GM21825 (cell line): ENCODE data around the gene HASPIN.
"Not testable (repeated sequence)": the region's sequence is repeated elsewhere in the genome, so short reads cannot be mapped to it uniquely, and the experiment has no call there.

Source experiments
- ATAC-seq: cut with Tn5 transposase; IDR thresholded peaks from one replicate; pipeline ENCODE4 v1.9.1; 2021; ENCODE audit warnings: mild to moderate bottlenecking, moderate library complexity; ENCODE audit not compliant: unreplicated experiment

Gene HASPIN

DNA sequence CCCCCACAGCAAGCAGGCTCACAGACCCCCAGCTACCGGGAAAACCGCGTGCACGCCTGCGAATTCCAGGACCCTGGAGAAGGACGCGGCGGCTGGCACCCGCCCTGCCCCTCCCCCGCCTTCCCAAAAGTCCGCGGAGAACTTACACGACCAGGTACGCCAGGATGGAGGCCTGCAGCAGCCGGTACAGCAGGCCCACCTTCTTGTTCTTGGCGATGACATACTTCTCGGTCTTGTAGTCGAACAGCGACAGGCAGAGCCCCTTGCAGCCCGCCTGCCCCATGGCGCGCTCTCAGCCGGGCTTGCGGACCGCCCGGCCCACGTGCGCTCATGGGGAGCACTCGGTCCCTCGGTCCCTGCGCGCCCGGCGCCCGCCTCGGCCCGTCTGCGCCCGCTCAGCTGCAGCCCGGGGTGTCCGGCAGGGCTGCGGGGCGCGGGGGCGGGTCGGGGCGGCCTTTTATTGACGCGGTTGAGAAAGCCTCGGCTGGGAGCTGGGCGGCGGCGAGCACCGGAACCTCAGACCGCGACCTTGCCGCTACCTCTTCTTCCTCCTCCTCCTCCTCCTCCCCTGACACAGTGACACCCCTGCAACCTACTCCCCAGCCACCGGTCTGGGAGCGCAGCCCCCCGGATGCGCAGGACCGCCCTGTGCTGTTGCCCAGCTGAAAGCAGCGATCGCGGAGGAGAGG, 27.8 kb upstream of the HASPIN start, which contains the start of gene P2RX5:
TSS of gene P2RX5 (minus strand) at position 433 of the 689 bp plus-strand sequence. CDS start at position 283, 150 bp downstream.
- ATAC-seq, result no peak

DNA sequence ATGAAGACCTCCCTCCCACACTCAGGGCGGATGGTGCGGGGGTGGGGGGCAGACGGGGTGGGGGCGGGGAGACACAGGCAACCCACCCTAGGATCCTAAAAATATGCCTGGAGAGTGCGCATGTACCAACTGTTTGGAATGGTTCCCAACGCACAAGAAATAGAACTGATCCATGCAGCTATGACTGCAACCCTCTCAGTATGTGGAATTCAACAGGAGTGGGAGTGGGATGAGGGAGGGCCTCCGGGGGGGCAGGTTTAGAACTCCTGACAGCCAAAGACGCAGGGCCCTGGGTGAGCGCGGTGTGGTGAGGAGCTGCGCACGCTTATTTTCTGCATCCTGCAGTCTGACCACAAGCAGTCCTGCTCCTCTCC, 26.6 kb upstream of the HASPIN start:
- ATAC-seq, result no peak

DNA sequence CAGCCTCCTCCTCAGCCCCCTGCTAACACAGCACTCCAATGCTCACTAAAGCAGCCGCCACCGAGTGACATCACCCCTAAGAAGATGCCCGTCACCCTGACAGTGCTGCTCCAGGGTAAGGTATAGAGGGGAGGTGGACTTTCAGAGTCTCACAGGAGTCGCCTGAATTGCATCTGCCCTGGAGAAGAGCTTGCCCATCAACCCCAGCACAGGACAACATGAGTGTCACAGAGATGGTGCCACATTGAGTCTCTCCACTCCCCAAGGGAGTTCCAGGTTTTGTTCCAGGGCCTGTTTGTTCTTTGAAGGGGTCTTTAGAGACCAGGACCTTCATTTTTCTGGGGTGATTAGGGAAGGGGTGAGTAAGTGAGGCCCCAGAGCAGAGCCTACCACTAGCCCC, 25.6 kb upstream of the HASPIN start:
- ATAC-seq, result no peak

DNA sequence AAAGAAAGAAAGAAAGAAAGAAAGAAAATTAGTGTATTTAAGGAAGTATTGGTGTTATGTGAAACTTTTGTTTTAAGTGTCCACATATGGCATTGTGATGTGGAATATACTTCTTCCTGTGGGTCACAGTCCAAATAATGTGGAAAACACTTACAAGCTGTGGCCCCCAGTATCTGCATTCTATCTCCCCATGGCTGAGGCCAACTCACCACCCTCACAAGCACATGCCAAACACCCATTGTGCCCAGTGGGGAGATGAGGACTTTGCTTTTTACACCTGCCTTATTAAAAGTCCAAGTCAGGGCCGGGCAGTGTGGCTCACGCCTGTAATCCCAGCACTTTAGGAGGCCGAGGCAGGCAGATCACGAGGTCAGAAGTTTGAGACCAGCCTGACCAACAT, 23.8 kb upstream of the HASPIN start:
- no peak for ATAC-seq

- ATAC-seq, result not testable (repeated sequence)
Observed at GRCh38 chr17:3702041-3702539, 21.6 kb upstream of the HASPIN start.

- no peak for ATAC-seq
Observed at GRCh38 chr17:3704931-3705717, 18.6 kb upstream of the HASPIN start.

DNA sequence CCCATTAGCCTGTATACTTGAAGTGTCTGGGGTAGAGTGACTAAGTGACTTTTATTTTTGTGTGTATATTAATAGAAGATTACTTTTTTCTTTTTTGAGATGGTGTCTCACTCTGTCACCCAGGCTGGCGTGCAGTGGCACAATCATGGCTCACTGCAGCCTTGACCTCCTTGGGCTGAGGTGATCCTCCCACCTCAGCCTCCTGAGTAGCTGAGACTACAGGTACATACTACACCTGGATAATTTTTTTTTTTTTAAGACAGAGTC, 18.1 kb upstream of the HASPIN start:
- ATAC-seq, result not testable (repeated sequence)

DNA sequence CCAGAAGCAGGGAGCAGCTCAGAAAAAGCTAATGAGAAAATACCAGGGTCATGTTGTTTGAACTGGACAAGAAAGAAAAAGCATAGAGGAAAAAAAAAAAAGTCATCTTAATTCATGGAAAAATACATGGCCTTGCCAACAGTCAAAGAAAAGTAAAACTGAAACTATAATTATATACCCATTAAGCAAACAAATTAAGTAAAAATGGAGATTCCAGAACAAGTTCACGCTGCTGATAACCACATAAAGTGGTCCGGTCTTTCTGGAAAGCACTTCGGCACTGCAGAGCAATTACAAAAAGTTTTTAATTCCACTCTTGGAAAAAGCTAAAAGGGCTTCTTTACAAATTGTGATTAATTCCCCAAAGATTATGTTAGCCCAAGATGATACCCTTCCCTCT, 15.3 kb upstream of the HASPIN start:
- no peak for ATAC-seq

DNA sequence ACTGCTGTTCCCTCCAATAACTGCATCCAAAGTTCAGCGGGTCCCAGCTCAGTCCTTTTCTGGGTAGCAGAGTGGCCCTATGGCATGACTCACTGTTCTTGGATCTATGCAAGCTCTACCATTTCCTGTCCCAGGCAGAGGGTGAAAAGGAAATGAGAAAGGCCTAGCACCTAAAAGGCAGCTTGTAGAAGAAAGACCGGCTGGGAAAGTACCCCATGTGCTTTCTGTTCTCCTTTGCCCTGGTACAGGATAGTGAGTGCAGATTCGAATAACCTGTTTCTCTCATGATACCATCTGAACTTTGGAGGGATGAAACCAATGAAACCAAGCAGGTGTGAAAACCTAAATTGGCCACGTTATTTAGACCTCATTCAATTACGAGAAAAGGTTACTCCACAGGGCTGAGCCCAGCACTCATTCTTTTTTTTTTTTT, 12.7 kb upstream of the HASPIN start:
- peak; percentile 90 for ATAC-seq

- ATAC-seq, result no peak
Observed at GRCh38 chr17:3712811-3713463, 10.8 kb upstream of the HASPIN start.

DNA sequence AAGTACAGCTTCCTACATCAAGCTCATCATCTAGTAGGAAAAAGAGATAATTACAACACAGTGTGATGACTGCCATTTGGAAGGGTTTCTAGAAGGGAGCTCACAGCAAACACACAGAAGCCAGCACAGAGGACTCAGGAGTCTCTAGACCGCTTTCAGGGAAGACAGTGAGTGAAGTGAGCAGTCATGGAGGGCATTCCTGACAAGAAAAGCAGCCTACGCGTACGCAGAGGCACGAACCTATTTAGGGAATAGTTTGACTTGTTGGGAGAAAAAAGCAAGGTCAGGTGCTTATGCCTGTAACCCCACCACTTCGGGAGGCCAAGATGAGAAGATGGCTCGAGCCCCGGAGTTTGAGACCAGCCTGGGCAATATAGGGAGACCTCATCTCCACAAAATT, 8.4 kb upstream of the HASPIN start:
- ATAC-seq, result no peak

DNA sequence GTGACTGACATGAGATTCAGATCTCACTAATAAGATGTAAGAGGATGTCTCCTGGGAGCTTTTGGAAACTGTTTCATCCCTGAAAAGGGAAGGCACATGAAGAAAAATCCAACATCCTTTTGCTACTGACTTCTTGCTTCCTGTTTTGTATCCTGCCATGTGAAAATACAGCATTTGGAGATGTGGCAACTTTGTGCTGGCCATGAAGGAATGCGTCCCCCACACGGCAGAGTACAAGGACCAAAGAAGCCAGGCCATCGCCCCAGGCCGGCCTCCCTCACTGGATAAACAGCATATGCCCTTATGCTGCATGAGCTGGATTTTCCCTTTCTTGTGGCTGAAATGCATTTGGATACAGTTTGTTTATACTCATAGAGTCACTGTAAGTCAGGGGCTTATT, 5.5 kb upstream of the HASPIN start:
- ATAC-seq, result no peak

DNA sequence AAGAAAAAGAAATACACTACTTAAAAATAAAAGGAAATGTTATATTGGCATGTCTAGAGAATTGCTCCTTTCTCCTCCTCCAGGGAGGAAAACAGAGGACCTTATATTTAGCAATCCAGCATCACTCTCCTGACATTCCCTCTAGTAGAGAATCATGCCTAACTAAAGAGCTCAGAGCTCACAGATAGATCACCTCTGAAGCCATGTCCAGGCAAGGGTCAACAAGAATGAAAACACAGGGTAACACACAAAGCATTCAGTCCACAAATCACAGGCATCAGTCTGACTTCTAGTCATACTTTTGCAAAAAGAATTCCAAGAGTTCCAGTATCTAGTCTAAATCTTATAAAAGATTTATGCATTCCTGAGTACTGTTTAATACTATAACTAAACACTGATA, 4.4 kb upstream of the HASPIN start:
- ATAC-seq, result no peak

DNA sequence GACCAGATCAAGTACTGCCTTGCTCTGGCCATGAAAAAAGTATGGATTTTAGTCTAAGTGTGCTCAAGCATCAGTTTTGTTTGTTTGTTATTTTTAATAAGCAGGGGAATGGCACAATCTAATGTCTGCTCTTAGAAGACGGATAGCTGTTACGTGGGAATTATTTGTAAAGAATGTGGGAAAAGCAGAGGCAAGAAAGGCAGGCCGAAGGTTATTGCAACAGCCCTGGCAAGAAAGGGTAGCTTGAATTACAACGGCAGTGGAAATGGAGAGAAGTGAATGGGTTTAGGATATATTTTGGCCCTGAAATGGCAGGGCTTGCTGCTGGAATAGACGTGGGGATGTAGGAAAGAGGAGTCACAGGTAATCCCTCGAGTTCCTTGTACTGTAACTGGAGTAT, 987 bp upstream of the HASPIN start:
- no peak for ATAC-seq

DNA sequence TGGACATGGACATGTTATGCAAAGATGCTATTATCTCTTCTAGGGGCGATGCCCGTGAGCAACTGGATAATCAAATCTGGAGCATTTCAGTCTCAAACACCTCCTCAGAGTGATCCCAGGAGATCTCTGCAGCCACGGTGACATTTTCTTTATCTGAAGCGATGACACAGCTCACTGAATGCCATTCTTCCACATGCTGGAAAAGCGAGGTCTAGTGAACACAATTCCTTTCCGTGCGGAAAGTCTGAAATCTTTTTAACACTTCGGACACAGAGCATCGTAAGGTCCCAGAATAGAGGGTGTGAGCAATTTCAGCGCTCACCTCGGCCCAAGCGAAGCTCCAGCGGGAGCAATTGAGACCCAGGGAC, 531 bp upstream of the HASPIN start:
- ATAC-seq, result no peak

- no peak for ATAC-seq
Observed at GRCh38 chr17:3724378-3725077, 825 bp downstream of the HASPIN start.

DNA sequence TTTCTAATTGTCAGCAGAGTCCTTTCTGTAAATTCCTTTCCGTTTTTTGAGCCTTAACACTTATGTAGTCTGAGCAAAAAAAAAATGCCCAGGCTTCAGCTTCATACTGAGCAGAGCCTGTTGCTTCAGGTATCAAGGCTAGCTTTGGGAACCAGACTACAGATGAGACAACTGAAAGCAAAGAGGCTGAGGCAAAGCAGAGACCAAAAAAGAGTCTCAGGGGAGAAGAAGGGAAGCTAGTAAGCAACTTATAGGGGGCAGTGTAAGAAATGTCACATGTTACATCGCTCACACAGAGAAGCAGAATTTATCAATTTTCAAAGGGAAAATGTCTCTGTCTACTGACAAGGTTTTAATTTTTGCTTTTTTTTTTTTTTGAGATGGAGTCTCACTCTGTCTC, 3.3 kb downstream of the HASPIN start:
- no peak for ATAC-seq

DNA sequence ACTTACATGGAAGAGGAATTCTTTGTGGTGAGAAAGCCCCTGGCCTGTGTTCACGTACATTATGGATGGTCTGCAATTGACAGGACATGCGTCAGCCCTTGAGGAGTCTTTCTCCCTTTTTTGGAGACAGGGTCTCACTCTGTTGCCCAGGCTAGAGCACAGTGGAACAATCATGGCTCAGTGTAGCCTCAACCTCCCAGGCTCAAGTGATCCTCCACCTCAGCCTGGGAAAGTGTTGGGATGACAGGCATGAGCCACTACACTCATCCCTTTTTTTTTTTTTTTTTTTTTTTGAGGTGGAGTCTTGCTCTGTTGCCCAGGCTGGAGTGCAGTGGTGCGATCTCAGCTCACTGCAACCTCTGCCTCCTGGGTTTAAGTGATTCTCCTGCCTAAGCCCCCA, 4.4 kb downstream of the HASPIN start:
- ATAC-seq, result not testable (repeated sequence)

GRCh38 chr17:3729881-3730280, 6.2 kb downstream of the HASPIN start:
- ATAC-seq, result no peak

DNA sequence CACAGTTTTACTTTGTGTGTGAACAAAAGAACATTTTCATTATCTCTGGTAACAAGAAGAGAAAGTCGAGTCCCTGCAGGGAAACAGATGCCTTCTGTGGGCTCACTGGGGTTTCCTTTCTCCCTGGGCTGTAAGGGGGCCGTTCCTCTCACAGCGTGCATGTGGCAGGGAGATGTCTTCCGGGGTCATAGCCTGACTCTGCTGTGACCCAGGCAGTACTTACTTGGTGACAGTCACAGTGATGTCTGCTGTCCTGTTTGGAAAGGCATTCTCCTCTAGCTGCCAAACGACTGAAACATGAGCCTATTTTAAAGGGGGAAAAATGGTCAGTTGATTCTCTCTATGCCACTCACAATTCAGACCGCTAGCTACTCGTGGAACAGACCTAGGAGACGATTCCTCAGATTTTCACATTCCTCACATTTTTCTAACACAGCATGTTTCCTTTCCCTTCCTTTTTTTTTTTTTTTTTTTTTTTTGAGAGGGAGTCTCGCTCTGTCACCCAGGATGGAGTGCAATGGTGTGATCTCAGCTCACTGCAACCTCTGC, 7.3 kb downstream of the HASPIN start:
- no peak for ATAC-seq

DNA sequence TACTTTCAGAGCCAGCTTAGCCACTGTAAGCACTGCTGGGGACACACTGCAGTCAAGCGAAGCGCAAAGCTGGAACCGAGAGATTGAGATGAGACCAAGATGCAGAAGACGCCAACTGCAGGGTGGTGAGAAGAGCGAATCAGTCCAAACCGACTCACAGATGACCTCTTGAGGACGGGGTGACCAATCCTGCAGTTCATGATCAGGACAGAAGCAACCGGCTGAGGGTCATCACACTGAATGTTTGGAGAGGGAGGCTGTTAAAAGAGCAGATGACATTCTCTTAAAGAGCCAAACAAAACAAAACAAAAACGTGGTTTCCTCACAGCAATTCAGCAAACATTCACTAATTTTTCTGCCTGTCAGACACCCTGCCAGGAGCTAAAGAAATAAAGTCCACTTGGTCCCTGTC, 8.5 kb downstream of the HASPIN start:
- no peak for ATAC-seq
